Immature natural killer cell (primary cell): Measurements from ENCODE around the gene CELF1. TPM values are rescaled to one million over a fixed set of nuclear protein-coding genes. Genes with fewer than 3 reads are reported as not detected.
"Not testable (repeated sequence)": the region's sequence is repeated elsewhere in the genome, so short reads cannot be mapped to it uniquely, and the experiment has no call there.

ENCODE experiments used
- DNase-seq, 3 donors: peaks; one replicate each; pipeline ENCODE4 v3.0.0; 2022; ENCODE audit warnings: mixed read lengths in 1 of 3
- H3K27ac Mint-ChIP-seq, 6 donors: one replicate each; pipeline ENCODE4 v1.8.0; 2020; ENCODE audit warnings: mixed read lengths in 6 of 6, mild to moderate bottlenecking in 5 of 6, inconsistent platforms in 4 of 6, moderate library complexity in 3 of 6
- H3K27me3 Mint-ChIP-seq, 3 donors: one replicate each; pipeline ENCODE4 v1.8.0; 2020 to 2021; ENCODE audit warnings: low read depth in 3 of 3, mild to moderate bottlenecking in 3 of 3, mixed read lengths in 3 of 3, moderate library complexity in 3 of 3, inconsistent platforms in 1 of 3
- H3K36me3 Mint-ChIP-seq, 3 donors: one replicate each; pipeline ENCODE4 v1.8.0; 2020; ENCODE audit warnings: mixed read lengths in 3 of 3, inconsistent platforms in 2 of 3, mild to moderate bottlenecking in 2 of 3
- H3K4me1 Mint-ChIP-seq, 2 donors: one replicate each; pipeline ENCODE4 v1.8.0; 2020; ENCODE audit warnings: inconsistent platforms in 2 of 2, mild to moderate bottlenecking in 2 of 2, mixed read lengths in 2 of 2, moderate library complexity in 1 of 2
- H3K4me3 Mint-ChIP-seq, 5 donors: one replicate each; pipeline ENCODE4 v1.8.0; 2020; ENCODE audit warnings: mild to moderate bottlenecking in 5 of 5, mixed read lengths in 5 of 5, inconsistent platforms in 3 of 5, moderate library complexity in 3 of 5
- H3K9me3 Mint-ChIP-seq, 6 donors: one replicate each; pipeline ENCODE4 v1.8.0; 2020; ENCODE audit warnings: mild to moderate bottlenecking in 6 of 6, mixed read lengths in 6 of 6, inconsistent platforms in 4 of 6, moderate library complexity in 3 of 6
- polyA plus RNA-seq, 3 donors: library from polyadenylated mRNA; unstranded; fragments of 300-500 nt; fragmentation: Illumina TruSeq; gene quantifications; one replicate each; pipeline ENCODE4 v1.2.3, GENCODE V29; 2021

Gene CELF1
- polyA plus RNA-seq, 3 donors from 2014 or later = 21.0 to 58.1 (median 35.5) TPM

GRCh38 chr11:47546274-47546673 lies 6.7 kb downstream of the CELF1 start:
- H3K27me3 Mint-ChIP-seq, DNase-seq, H3K36me3 Mint-ChIP-seq, H3K9me3 Mint-ChIP-seq, H3K27ac Mint-ChIP-seq: not testable (repeated sequence)
- Mint-ChIP-seq H3K4me3 (peak overlapping the region in 1 of 5 donors; percentile 14), H3K4me1 (peaks cover 68 to 82% of the 10 kb centered on the region in 2 donors)

- no peak for DNase-seq
- H3K27ac Mint-ChIP-seq = no peak overlapping the region
- peaks cover 68 to 82% of the 10 kb centered on the region in 2 donors for H3K4me1 Mint-ChIP-seq
Observed at GRCh38 chr11:47545298-47545697, 7.6 kb downstream of the CELF1 start.

GRCh38 chr11:47541070-47541469 lies 11.9 kb downstream of the CELF1 start:
- peak overlapping the region; percentile 48 to 68 (median 58) for H3K4me3 Mint-ChIP-seq
- DNase-seq = no peak
- H3K27ac Mint-ChIP-seq = peak overlapping the region; percentile 36 to 85 (median 78)
- H3K9me3 Mint-ChIP-seq = no peaks in the 10 kb centered on the region
- H3K36me3 Mint-ChIP-seq = no peaks in the 10 kb centered on the region
- H3K27me3 Mint-ChIP-seq = peaks cover 0 to 2% (median 0%) of the 10 kb centered on the region in 3 donors
- H3K4me1 Mint-ChIP-seq = peaks cover 70 to 86% of the 10 kb centered on the region in 2 donors

More at GRCh38 chr11:47545298-47545697, 7.6 kb downstream of the CELF1 start:
- Mint-ChIP-seq H3K27me3 (peaks cover 0 to 3% (median 2%) of the 10 kb centered on the region in 3 donors), H3K9me3 (no peaks in the 10 kb centered on the region), H3K4me3 (no peak overlapping the region), H3K36me3 (no peaks in the 10 kb centered on the region)

GRCh38 chr11:47539681-47540039 lies 13.3 kb downstream of the CELF1 start:
- Mint-ChIP-seq H3K27ac (peak overlapping the region in 5 of 6 donors; percentile 36 to 85 (median 58)), H3K36me3 (no peaks in the 10 kb centered on the region), H3K4me3 (peak overlapping the region; percentile 3 to 68 (median 48)), H3K27me3 (peaks cover 0 to 2% (median 0%) of the 10 kb centered on the region in 3 donors), H3K4me1 (peaks cover 73 to 89% of the 10 kb centered on the region in 2 donors), H3K9me3 (no peaks in the 10 kb centered on the region)
- DNase-seq = no peak

GRCh38 chr11:47538741-47539565 lies 14.0 kb downstream of the CELF1 start:
- H3K4me3 Mint-ChIP-seq = no peak overlapping the region
- no peaks in the 10 kb centered on the region for H3K9me3 Mint-ChIP-seq
- no peaks in the 10 kb centered on the region for H3K36me3 Mint-ChIP-seq
- peaks cover 66 to 83% of the 10 kb centered on the region in 2 donors for H3K4me1 Mint-ChIP-seq
- H3K27me3 Mint-ChIP-seq = peaks cover 0 to 2% (median 0%) of the 10 kb centered on the region in 3 donors
- DNase-seq = no peak
- H3K27ac Mint-ChIP-seq = peak overlapping the region; percentile 18 to 68 (median 53)

- Mint-ChIP-seq H3K36me3 (no peaks in the 10 kb centered on the region), H3K27me3 (peaks cover 0 to 2% (median 0%) of the 10 kb centered on the region in 3 donors), H3K4me3 (no peak overlapping the region), H3K27ac (no peak overlapping the region), H3K9me3 (no peaks in the 10 kb centered on the region), H3K4me1 (peaks cover 57 to 71% of the 10 kb centered on the region in 2 donors)
- no peak for DNase-seq
Observed at GRCh38 chr11:47536915-47537314, 16.0 kb downstream of the CELF1 start.

GRCh38 chr11:47534704-47535251 lies 18.2 kb downstream of the CELF1 start:
- DNase-seq = no peak
- Mint-ChIP-seq H3K4me1 (peaks cover 47 to 65% of the 10 kb centered on the region in 2 donors), H3K27ac (peak overlapping the region in 2 of 6 donors; percentile 14 to 38), H3K27me3 (peaks cover 0 to 3% (median 0%) of the 10 kb centered on the region in 3 donors), H3K36me3 (no peaks in the 10 kb centered on the region), H3K9me3 (no peaks in the 10 kb centered on the region), H3K4me3 (no peak overlapping the region)

- Mint-ChIP-seq H3K27me3 (peaks cover 0 to 3% (median 0%) of the 10 kb centered on the region in 3 donors), H3K4me3 (no peak overlapping the region), H3K9me3 (no peaks in the 10 kb centered on the region), H3K36me3 (no peaks in the 10 kb centered on the region), H3K4me1 (peaks cover 39 to 59% of the 10 kb centered on the region in 2 donors), H3K27ac (no peak overlapping the region)
- DNase-seq = no peak
Observed at GRCh38 chr11:47533690-47534151, 19.2 kb downstream of the CELF1 start.

GRCh38 chr11:47532597-47533213 lies 20.2 kb downstream of the CELF1 start:
- H3K4me1 Mint-ChIP-seq = peaks cover 35 to 57% of the 10 kb centered on the region in 2 donors
- peaks cover 0 to 1% (median 0%) of the 10 kb centered on the region in 3 donors for H3K27me3 Mint-ChIP-seq
- H3K4me3 Mint-ChIP-seq = no peak overlapping the region
- H3K36me3 Mint-ChIP-seq = no peaks in the 10 kb centered on the region
- no peaks in the 10 kb centered on the region for H3K9me3 Mint-ChIP-seq
- peak overlapping the region in 1 of 6 donors; percentile 7 for H3K27ac Mint-ChIP-seq
- DNase-seq = no peak

- Mint-ChIP-seq H3K9me3 (no peaks in the 10 kb centered on the region), H3K36me3 (no peaks in the 10 kb centered on the region), H3K27me3 (peaks cover 0 to 1% (median 0%) of the 10 kb centered on the region in 3 donors), H3K27ac (peak overlapping the region in 3 of 6 donors; percentile 25 to 32 (median 26)), H3K4me1 (peaks cover 37 to 58% of the 10 kb centered on the region in 2 donors), H3K4me3 (no peak overlapping the region)
- DNase-seq = no peak
Observed at GRCh38 chr11:47531666-47532065, 21.3 kb downstream of the CELF1 start.

- H3K4me3 Mint-ChIP-seq, H3K9me3 Mint-ChIP-seq, H3K36me3 Mint-ChIP-seq, DNase-seq, H3K27me3 Mint-ChIP-seq: not testable (repeated sequence)
- H3K27ac Mint-ChIP-seq = peak overlapping the region in 3 of 6 donors; percentile 20 to 79 (median 60)
- H3K4me1 Mint-ChIP-seq = peaks cover 41 to 61% of the 10 kb centered on the region in 2 donors
Observed at GRCh38 chr11:47530721-47531120, 22.2 kb downstream of the CELF1 start.

GRCh38 chr11:47529951-47530350 lies 23.0 kb downstream of the CELF1 start:
- Mint-ChIP-seq H3K27me3 (peaks cover 0 to 1% (median 0%) of the 10 kb centered on the region in 3 donors), H3K27ac (peak overlapping the region in 5 of 6 donors; percentile 0 to 79 (median 43)), H3K36me3 (no peaks in the 10 kb centered on the region), H3K4me3 (no peak overlapping the region), H3K4me1 (peaks cover 44 to 65% of the 10 kb centered on the region in 2 donors), H3K9me3 (no peaks in the 10 kb centered on the region)
- no peak for DNase-seq

- H3K4me1 Mint-ChIP-seq = peaks cover 61 to 77% of the 10 kb centered on the region in 2 donors
- no peak overlapping the region for H3K27ac Mint-ChIP-seq
- peaks cover 0 to 2% (median 0%) of the 10 kb centered on the region in 3 donors for H3K27me3 Mint-ChIP-seq
- H3K4me3 Mint-ChIP-seq = no peak overlapping the region
- DNase-seq = no peak
- no peaks in the 10 kb centered on the region for H3K36me3 Mint-ChIP-seq
- H3K9me3 Mint-ChIP-seq = no peaks in the 10 kb centered on the region
Observed at GRCh38 chr11:47527186-47527585, 25.7 kb downstream of the CELF1 start.

- H3K36me3 Mint-ChIP-seq, DNase-seq, H3K4me3 Mint-ChIP-seq, H3K9me3 Mint-ChIP-seq, H3K27me3 Mint-ChIP-seq: not testable (repeated sequence)
- Mint-ChIP-seq H3K27ac (peak overlapping the region in 2 of 6 donors; percentile 23 to 55), H3K4me1 (peaks cover 66 to 78% of the 10 kb centered on the region in 2 donors)
Observed at GRCh38 chr11:47526032-47526431, 26.9 kb downstream of the CELF1 start.
